Measurements from ENCODE around the gene HSD17B3. TPM values are rescaled to one million over a fixed set of nuclear protein-coding genes. Genes with fewer than 3 reads are reported as not detected.

Gene HSD17B3
- total and polyA plus RNA-seq, 10 of the 15 experiments (the other 5 are each of a cell fraction or from before 2014, with no cell fraction given), result not detected

DNA sequence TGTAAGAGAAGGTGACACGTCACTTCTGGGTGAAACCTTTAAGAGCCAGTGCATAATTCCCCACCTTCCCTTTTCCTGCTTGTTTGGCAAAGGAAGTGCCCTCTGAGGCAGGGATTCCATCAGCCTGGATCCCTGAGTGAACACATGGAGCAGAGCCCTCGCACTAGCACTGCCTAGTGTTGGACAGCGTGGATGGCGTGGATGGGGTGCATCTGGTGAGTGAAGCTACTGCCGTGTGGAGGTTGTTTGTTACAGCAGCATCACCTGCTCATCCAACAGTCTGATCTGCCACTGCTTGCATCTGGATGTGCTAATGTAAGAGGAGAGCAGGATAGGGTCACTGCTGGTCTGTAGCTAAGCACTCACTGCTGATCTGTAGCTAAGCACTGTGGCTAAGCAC is 46.3 kb upstream of the HSD17B3 start (continued):
- TF ChIP-seq, protein P1, sequence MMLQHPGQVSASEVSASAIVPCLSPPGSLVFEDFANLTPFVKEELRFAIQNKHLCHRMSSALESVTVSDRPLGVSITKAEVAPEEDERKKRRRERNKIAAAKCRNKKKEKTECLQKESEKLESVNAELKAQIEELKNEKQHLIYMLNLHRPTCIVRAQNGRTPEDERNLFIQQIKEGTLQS (IDR thresholded peaks at IDR 0.05; ENCODE audit: borderline replicate concordance, extremely low read depth, low read depth, low read length), result no peak
- TF ChIP-seq SMARCA5 (IDR thresholded peaks at IDR 0.05) (no peak), NR2F1 (conservative IDR thresholded peaks at IDR 0.05) (no peak), HDAC6 (IDR thresholded peaks at IDR 0.05; ENCODE audit: unreplicated experiment) (no peak), SMAD5 (IDR thresholded peaks at IDR 0.05; ENCODE audit: low read depth) (no peak), SP1 (IDR thresholded peaks at IDR 0.05; ENCODE audit: low read depth, low read length) (no peak), EED (IDR thresholded peaks at IDR 0.05; ENCODE audit: low read depth) (no peak), FOXM1 (IDR thresholded peaks at IDR 0.05; ENCODE audit: low read depth, low read length) (no peak), IKZF2 (IDR thresholded peaks at IDR 0.05) (no peak)

DNA sequence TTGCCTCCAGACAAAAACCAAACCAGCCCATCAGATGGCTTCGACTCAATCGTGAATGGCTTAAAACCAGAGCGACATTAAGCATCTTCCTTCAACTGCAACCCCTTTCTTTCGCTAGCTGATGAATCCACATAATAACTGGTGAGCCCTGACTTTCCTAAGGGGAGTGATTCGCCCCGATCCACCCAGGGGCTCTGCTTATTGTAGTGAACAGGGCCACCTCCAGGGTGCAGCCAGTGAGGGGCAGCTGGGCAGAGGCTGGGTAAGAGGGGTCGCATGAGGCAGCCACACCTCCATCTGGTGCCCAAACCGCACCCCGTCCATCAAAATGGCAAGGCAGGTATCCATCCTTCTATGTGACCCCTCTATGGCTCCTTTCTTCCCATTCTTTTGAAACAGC is 43.6 kb upstream of the HSD17B3 start:
- no peak for DNase-seq (ENCODE audit: low read depth, low spot score)
- SMC1A ChIA-PET (ENCODE audit: uncharacterized antibody, unreplicated experiment), result no interaction called here
- RAD21 ChIA-PET (ENCODE audit: unreplicated experiment), result no interaction called here
- no peak for TF ChIP-seq LARP7 (IDR thresholded peaks at IDR 0.05)
- no peak for TF ChIP-seq PAX5 (IDR thresholded peaks at IDR 0.05; ENCODE audit: borderline replicate concordance, low read depth, low read length)
- TF ChIP-seq CBFB (IDR thresholded peaks at IDR 0.05; ENCODE audit: low read depth), result no peak
- in situ Hi-C loops (cut with MboI) (no loop called here), intact Hi-C loops (cut with micrococcal nuclease; ENCODE audit: unreplicated experiment) (no loop called here)
- H2AFZ ChIP-seq (ENCODE audit: control insufficient read depth, low read depth, low read length), result no peak overlapping the region
- H3K9ac ChIP-seq (ENCODE audit: control insufficient read depth, insufficient read depth, low read length), result no peak overlapping the region
- ATAC-seq, result no peak
- CTCF ChIA-PET, result no interaction called here
- H3K4me3 ChIP-seq, result no peak overlapping the region
- H3K4me2 ChIP-seq (ENCODE audit: control insufficient read depth, insufficient read depth), result no peak overlapping the region
- H3K79me2 ChIP-seq (ENCODE audit: control insufficient read depth, insufficient read depth, low read length), result no peaks in the 10 kb centered on the region
- H3K27me3 ChIP-seq (replicated peaks in 1 of 2; ENCODE audit: control insufficient read depth in 2 of 2, insufficient read depth in 2 of 2, low read length in 1 of 2), result no peaks in the 10 kb centered on the region
- no peaks in the 10 kb centered on the region for H3K36me3 ChIP-seq (ENCODE audit: control insufficient read depth in 2 of 2, insufficient read depth in 2 of 2, low read length in 1 of 2)
- POLR2A ChIA-PET, result no interaction called here
- FAIRE-seq, result no peak
- 90% methylated on average over 9 of the region's 9 CpGs for WGBS (ENCODE audit: insufficient coverage, insufficient replicate concordance, low lambda C conversion rate, missing lambda C conversion rate)
- no peaks in the 10 kb centered on the region for H3K9me3 ChIP-seq (replicated peaks; ENCODE audit: control insufficient read depth, insufficient read depth, low read length)
- BruUV-seq (replicated peaks), result no TSS peak
- no peak overlapping the region for H3K27ac ChIP-seq (ENCODE audit: control insufficient read depth, insufficient read depth)
- H3K4me1 ChIP-seq (ENCODE audit: control insufficient read depth, insufficient read depth, low read length), result no peaks in the 10 kb centered on the region
- H4K20me1 ChIP-seq (ENCODE audit: control insufficient read depth, insufficient read depth), result no peaks in the 10 kb centered on the region
